HG02885 (cell line): Measurements from ENCODE around the gene EIF1AY.
"Not testable (repeated sequence)": the region's sequence is repeated elsewhere in the genome, so short reads cannot be mapped to it uniquely, and the experiment has no call there.

Experiments
- ATAC-seq: cut with Tn5 transposase; IDR thresholded peaks from one replicate; pipeline ENCODE4 v1.9.1; 2021; ENCODE audit warnings: mild to moderate bottlenecking; ENCODE audit not compliant: unreplicated experiment, poor library complexity

EIF1AY gene

GRCh38 chrY:20575531-20576121, at the start of gene EIF1AY:
TSS of gene EIF1AY (plus strand) at chrY:20575776. CDS start at chrY:20575872, 96 bp downstream.
- no peak for ATAC-seq

- no peak for ATAC-seq
Observed at GRCh38 chrY:20528435-20528834, 47.1 kb upstream of the EIF1AY start.

- ATAC-seq, result no peak
Observed at GRCh38 chrY:20538186-20538585, 37.4 kb upstream of the EIF1AY start.

GRCh38 chrY:20538933-20539332, 36.6 kb upstream of the EIF1AY start:
- ATAC-seq, result no peak

GRCh38 chrY:20544451-20544960, 31.1 kb upstream of the EIF1AY start:
- no peak for ATAC-seq

- no peak for ATAC-seq
Observed at GRCh38 chrY:20546071-20546470, 29.5 kb upstream of the EIF1AY start.

- no peak for ATAC-seq
Observed at GRCh38 chrY:20549289-20549688, 26.3 kb upstream of the EIF1AY start.

- no peak for ATAC-seq
Observed at GRCh38 chrY:20551840-20552239, 23.7 kb upstream of the EIF1AY start.

- not testable (repeated sequence) for ATAC-seq
Observed at GRCh38 chrY:20552764-20553323, 22.7 kb upstream of the EIF1AY start.

- no peak for ATAC-seq
Observed at GRCh38 chrY:20555820-20556219, 19.8 kb upstream of the EIF1AY start.

- no peak for ATAC-seq
Observed at GRCh38 chrY:20558677-20559076, 16.9 kb upstream of the EIF1AY start.

GRCh38 chrY:20559873-20560512, 15.6 kb upstream of the EIF1AY start:
- ATAC-seq, result no peak

GRCh38 chrY:20571306-20571705, 4.3 kb upstream of the EIF1AY start:
- no peak for ATAC-seq

- ATAC-seq, result no peak
Observed at GRCh38 chrY:20576506-20576905, 930 bp downstream of the EIF1AY start.

GRCh38 chrY:20578206-20578605, 2.6 kb downstream of the EIF1AY start:
- ATAC-seq, result no peak

- no peak for ATAC-seq
Observed at GRCh38 chrY:20581687-20582086, 6.1 kb downstream of the EIF1AY start.

GRCh38 chrY:20586161-20586560, 10.6 kb downstream of the EIF1AY start:
- ATAC-seq, result no peak
